OCI-LY1 (cell line): ENCODE measurements around the gene IRAK4.

Experiments
- CTCF ChIP-seq: fragments of 200-600 bp; sonication (generic), shearing (Covaris generic); IDR thresholded peaks from 2 replicates; pipeline ENCODE4 v1.5.1; 2017; ENCODE audit warnings: mild to moderate bottlenecking, antibody characterized with exemption, low read length, moderate library complexity, mixed read lengths
- EZH2 ChIP-seq: fragments of 200-600 bp; sonication (generic), shearing (Covaris generic); IDR thresholded peaks from 2 replicates; pipeline ENCODE4 v1.8.0; 2017; ENCODE audit warnings: borderline replicate concordance, mixed run types, mild to moderate bottlenecking, antibody characterized with exemption, low read length, moderate library complexity, mixed read lengths

GRCh38 chr12:43836475-43836989 is 77.8 kb downstream of the IRAK4 start:
- TF ChIP-seq CTCF = no peak
- TF ChIP-seq EZH2 = no peak
